NB4 (cell line): ENCODE measurements around the gene OSBP2.

Experiments
- DNase-seq: peaks from one replicate; pipeline ENCODE4 v3.0.0; 2010; ENCODE audit warnings: low read depth
- H3K4me3 ChIP-seq: one replicate; pipeline ENCODE4 v1.5.1; 2011; ENCODE audit warnings: mild to moderate bottlenecking, low read depth, low read length, moderate library complexity
- MYC ChIP-seq: IDR thresholded peaks from 2 replicates; pipeline ENCODE4 v1.6.1; 2011; ENCODE audit warnings: low read depth, low read length
- POLR2A ChIP-seq: IDR thresholded peaks from 2 replicates; pipeline ENCODE4 v1.6.1; 2011; ENCODE audit warnings: mild to moderate bottlenecking; ENCODE audit not compliant: insufficient read length; ENCODE audit errors: extremely low read depth
- TF ChIP-seq, protein P1 (sequence below): IDR thresholded peaks from one replicate; pipeline ENCODE4 v1.5.1; 2012; ENCODE audit warnings: low read depth, low read length
- TF ChIP-seq, protein P2 (sequence below): IDR thresholded peaks from 2 replicates; pipeline ENCODE4 v1.6.1; 2011; ENCODE audit warnings: low read depth, low read length

OSBP2 gene

DNA sequence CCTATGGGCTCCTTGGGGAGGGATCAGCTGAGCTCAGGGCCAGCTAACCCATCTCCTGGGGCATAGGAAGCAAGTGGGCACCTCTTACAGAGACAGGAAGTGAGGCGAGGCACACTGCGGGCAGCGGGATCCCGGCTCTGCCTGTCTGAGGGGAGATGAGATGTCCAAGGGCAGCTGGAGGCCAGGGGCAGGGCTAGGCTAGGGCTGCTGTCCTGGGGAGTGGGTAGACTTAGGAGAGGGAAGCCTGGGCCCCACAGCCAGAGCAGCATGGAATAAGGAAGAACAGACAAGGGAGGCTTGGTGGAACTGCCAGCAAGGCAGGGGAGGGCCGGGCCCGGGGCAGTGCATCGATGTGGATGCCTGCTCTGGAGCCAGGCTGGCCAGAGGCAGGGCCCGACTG is 197.6 kb downstream of the OSBP2 start:
- TF ChIP-seq, protein P1, sequence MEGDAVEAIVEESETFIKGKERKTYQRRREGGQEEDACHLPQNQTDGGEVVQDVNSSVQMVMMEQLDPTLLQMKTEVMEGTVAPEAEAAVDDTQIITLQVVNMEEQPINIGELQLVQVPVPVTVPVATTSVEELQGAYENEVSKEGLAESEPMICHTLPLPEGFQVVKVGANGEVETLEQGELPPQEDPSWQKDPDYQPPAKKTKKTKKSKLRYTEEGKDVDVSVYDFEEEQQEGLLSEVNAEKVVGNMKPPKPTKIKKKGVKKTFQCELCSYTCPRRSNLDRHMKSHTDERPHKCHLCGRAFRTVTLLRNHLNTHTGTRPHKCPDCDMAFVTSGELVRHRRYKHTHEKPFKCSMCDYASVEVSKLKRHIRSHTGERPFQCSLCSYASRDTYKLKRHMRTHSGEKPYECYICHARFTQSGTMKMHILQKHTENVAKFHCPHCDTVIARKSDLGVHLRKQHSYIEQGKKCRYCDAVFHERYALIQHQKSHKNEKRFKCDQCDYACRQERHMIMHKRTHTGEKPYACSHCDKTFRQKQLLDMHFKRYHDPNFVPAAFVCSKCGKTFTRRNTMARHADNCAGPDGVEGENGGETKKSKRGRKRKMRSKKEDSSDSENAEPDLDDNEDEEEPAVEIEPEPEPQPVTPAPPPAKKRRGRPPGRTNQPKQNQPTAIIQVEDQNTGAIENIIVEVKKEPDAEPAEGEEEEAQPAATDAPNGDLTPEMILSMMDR = no peak
- no peak for TF ChIP-seq POLR2A
- TF ChIP-seq, protein P2, sequence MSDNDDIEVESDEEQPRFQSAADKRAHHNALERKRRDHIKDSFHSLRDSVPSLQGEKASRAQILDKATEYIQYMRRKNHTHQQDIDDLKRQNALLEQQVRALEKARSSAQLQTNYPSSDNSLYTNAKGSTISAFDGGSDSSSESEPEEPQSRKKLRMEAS = no peak
- no peak for TF ChIP-seq MYC
- H3K4me3 ChIP-seq = no peak overlapping the region
- no peak for DNase-seq

DNA sequence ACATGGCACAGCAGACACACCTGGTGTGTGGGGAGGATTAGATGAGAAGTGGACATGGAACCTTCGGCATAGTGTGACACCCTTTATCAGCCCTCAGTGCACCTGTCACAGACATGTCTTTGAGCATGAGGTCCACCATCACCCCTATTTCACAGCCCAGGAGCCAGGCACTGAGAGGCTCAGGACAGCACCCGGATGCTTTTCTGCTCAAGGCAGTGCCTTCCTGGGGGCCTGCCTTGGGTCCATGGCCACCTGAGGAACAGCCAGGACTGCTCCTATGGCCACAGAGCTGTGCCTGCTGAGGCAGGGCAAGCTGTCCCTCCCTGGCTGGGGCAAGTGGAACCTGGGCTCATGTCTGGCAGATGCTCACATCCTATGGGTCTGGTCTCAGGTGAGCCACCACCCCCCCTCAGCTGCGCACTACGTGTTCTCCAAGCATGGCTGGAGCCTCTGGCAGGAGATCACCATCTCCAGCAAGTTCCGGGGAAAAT is 198.1 kb downstream of the OSBP2 start:
- no peak for DNase-seq
- H3K4me3 ChIP-seq = no peak overlapping the region
- TF ChIP-seq POLR2A (no peak), MYC (no peak)
- TF ChIP-seq, protein P2 = no peak
- TF ChIP-seq, protein P1 = no peak

DNA sequence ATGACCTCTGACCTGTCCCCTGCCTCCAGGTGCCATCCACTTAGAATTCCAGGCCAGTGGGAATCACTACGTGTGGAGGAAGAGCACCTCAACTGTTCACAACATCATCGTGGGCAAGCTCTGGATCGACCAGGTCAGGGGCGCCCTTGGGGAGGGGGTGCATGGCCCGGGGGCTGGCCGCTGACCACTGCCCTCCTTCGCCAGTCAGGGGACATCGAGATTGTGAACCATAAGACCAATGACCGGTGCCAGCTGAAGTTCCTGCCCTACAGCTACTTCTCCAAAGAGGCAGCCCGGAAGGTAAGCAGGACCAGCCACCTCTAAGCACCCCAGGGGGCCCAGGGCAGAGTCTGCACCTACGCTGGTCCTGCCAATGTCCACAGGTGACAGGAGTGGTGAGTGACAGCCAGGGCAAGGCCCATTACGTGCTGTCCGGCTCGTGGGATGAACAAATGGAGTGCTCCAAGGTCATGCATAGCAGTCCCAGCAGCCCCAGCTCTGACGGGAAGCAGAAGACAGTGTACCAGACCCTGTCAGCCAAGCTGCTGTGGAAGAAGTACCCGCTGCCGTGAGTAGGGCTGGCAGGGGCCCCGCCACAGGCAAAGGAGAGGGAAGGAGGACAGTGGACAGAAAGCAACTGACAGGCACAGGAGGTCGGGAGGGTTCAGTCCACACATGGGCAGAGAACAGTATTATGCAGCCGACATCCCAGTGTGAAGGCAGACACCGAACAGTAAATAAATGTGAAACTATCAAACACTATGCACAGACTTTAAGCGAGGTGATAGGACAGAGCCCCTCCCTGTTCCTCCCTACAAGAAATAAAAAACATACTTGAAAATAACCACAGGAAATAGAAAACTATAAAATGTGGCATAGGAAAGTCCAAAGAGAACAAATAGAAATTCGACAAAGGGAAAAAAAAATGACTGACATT is 199.0 kb downstream of the OSBP2 start:
- no peak overlapping the region for H3K4me3 ChIP-seq
- no peak for DNase-seq
- TF ChIP-seq MYC (no peak), POLR2A (no peak)
- TF ChIP-seq, protein P2 = no peak
- TF ChIP-seq, protein P1 = no peak

DNA sequence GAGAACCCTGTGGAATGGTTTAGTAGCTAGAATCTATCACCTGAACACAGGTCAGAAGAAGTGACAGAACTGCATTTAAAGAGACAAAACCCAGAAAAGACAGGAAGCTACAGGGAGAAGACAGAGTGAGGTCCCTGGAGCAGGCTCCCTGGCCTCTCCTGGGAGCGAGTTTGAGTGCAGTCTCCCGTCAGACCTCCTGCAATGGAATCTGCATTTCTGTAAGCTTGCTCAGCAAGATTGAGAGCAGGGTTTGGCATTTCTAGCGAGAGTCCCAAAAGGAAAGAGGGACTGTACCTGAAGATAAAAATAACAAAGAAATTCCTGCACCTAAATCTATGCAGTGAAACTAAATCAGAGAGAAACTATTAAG is 199.7 kb downstream of the OSBP2 start:
- TF ChIP-seq, protein P2 = no peak
- TF ChIP-seq, protein P1 = no peak
- TF ChIP-seq POLR2A (no peak), MYC (no peak)
- no peak for DNase-seq
- H3K4me3 ChIP-seq = no peak overlapping the region

DNA sequence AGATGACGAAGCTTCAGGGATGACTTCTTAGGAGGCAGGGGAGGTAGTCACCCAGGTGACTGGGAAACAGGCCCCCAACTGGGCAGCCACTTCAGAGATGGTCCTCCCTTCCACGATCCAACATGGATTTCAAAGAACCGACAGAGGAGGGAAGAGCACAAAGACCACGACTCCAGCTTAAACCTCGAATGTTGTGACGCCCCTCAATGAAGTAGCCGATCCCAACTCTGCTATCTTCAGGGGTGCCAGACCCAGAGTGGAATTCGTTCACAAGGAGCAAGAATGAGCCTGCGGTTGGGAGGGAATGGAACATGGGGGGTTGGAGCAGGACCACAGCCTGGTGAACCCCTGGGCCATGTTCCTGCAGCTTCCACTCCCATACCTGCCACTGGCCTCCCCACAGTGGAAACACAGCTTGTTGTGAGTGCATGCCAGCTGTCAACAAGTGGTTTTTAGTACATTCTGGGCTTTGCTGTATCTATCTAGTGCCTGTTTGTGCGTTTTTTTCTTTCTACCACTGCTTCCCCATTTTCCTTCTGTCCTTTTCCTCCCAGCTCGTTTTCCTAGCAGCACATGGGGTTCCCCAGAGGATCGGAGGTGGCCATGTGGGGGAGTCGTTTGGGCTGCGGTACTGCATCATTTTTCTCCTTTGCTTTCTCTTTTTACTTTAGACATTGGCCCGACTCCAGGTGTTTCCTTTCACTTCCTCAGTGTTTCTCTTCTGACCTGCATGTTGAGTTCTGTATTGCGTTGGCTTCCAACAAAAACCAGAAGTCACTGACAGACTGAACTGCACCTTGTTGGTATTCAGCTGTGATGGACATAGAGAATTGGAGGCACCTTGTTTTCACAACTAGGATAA is 208.1 kb downstream of the OSBP2 start:
- TF ChIP-seq, protein P1 = no peak
- TF ChIP-seq POLR2A (no peak), MYC (no peak)
- TF ChIP-seq, protein P2 = no peak
- no peak overlapping the region for H3K4me3 ChIP-seq
- DNase-seq = no peak
